Activated naive CD8-positive, alpha-beta T cell (primary cell): ENCODE results near the gene FBXW2.

Experiments used
- H3K27ac Mint-ChIP-seq: one replicate; pipeline ENCODE4 v1.8.0; 2021; ENCODE audit warnings: mixed read lengths
- H3K27me3 Mint-ChIP-seq: one replicate; pipeline ENCODE4 v1.8.0; 2021; ENCODE audit warnings: mixed read lengths
- H3K36me3 Mint-ChIP-seq: one replicate; pipeline ENCODE4 v1.8.0; 2021; ENCODE audit warnings: mixed read lengths
- H3K4me1 Mint-ChIP-seq: one replicate; pipeline ENCODE4 v1.8.0; 2021; ENCODE audit warnings: low read depth, mixed read lengths
- H3K4me3 Mint-ChIP-seq: one replicate; pipeline ENCODE4 v1.8.0; 2021; ENCODE audit warnings: mild to moderate bottlenecking, mixed read lengths
- H3K9me3 Mint-ChIP-seq: one replicate; pipeline ENCODE4 v1.8.0; 2021; ENCODE audit warnings: low read depth, mixed read lengths

The FBXW2 gene

GRCh38 chr9:120707170-120707569 lies 86.0 kb downstream of the FBXW2 start:
- no peak overlapping the region for H3K27ac Mint-ChIP-seq
- H3K36me3 Mint-ChIP-seq = no peaks in the 10 kb centered on the region
- no peaks in the 10 kb centered on the region for H3K9me3 Mint-ChIP-seq
- H3K4me1 Mint-ChIP-seq = peaks cover 29% of the 10 kb centered on the region
- no peaks in the 10 kb centered on the region for H3K27me3 Mint-ChIP-seq
- no peak overlapping the region for H3K4me3 Mint-ChIP-seq
